Neural progenitor cell (in vitro differentiated cells): ENCODE data around the gene TP63.

Source experiments
- CTCF ChIP-seq: fragments of 200-600 bp; sonication (generic); IDR thresholded peaks from 2 replicates; pipeline ENCODE4 v1.5.1; 2017; ENCODE audit warnings: antibody characterized with exemption, mild to moderate bottlenecking
- EZH2 ChIP-seq: fragments of 200-600 bp; sonication (generic); IDR thresholded peaks from 2 replicates; pipeline ENCODE4 v1.6.1; 2017; ENCODE audit warnings: antibody characterized with exemption, mild to moderate bottlenecking, moderate library complexity

- TF ChIP-seq CTCF (no peak), EZH2 (no peak)
Observed at GRCh38 chr3:189632242-189632641, 1.1 kb downstream of the TP63 start.
